K562 (cell line): ENCODE measurements around the gene MEA1. TPM values are rescaled to one million over a fixed set of nuclear protein-coding genes. Genes with fewer than 3 reads are reported as not detected.
A peak's percentile ranks its signal among the peaks of the same experiment; 100 is the strongest.

Experiments
- IRF2 ChIP-seq: sonication (generic); formaldehyde crosslinking; IDR thresholded peaks from 2 replicates; pipeline ENCODE4 v1.8.1; 2022; ENCODE audit warnings: mild to moderate bottlenecking, missing genetic modification reagents
- MAX ChIP-seq: sonication (generic); formaldehyde crosslinking; IDR thresholded peaks from 2 replicates; pipeline ENCODE4 v1.9.0; 2022; ENCODE audit warnings: mild to moderate bottlenecking, missing genetic modification reagents
- MYNN ChIP-seq, 2 experiments: sonication (generic); formaldehyde crosslinking in 1 of 2; IDR thresholded peaks; 2 replicates each; pipeline versions ENCODE4 v1.5.0 to v1.6.1; 2016 to 2020; ENCODE audit warnings: antibody characterized with exemption in 1 of 2, missing genetic modification reagents in 1 of 2
- RBFOX2 ChIP-seq: fragments of 200-400 bp; formaldehyde crosslinking; IDR thresholded peaks from 2 replicates; pipeline ENCODE4 v1.6.1; 2017; ENCODE audit warnings: low read depth, mild to moderate bottlenecking, low read length, moderate library complexity
- ZBTB1 ChIP-seq: sonication (generic); formaldehyde crosslinking; IDR thresholded peaks from 2 replicates; pipeline ENCODE4 v1.8.1; 2023; ENCODE audit warnings: missing genetic modification reagents, low read depth, mild to moderate bottlenecking, borderline replicate concordance
- ZKSCAN1 ChIP-seq: fragments of 150-350 bp; IDR thresholded peaks from 2 replicates; pipeline ENCODE4 v1.6.1; 2016; ENCODE audit warnings: low read depth, low read length
- polyA plus RNA-seq, 8 experiments: library from polyadenylated mRNA; depleted of rRNA in 4 of 8; stranded (reverse) in 5 of 8; unstranded in 3 of 8; fragments of >200 nt; fragmentation: Nextera tagmentation in 2 of 8; fragmentation: Illumina TruSeq in 1 of 8; extraction: Ambion mirVana in 2 of 8; extraction: Trizol in 1 of 8; gene quantifications; 2 replicates each; pipeline versions ENCODE4 v1.2.1 to v1.2.3, GENCODE V29; 2011 to 2014; ENCODE audit warnings: inconsistent platforms in 1 of 8, missing spikeins in 1 of 8
- total RNA-seq, 7 experiments: library from RNA; depleted of rRNA in 6 of 7; stranded (reverse); fragments of >200 nt in 6 of 7; fragmentation: Illumina TruSeq in 2 of 7; extraction: Trizol in 2 of 7; gene quantifications; 2 replicates each; pipeline versions ENCODE4 v1.2.1 to v1.2.3, GENCODE V29; 2011 to 2021; ENCODE audit warnings: low replicate concordance in 1 of 7
- TF ChIP-seq, protein P1 (sequence below), 2 experiments: fragments of 450-650 bp; conservative IDR thresholded peaks; 2 replicates each; pipeline ENCODE4 v1.6.1; 2017; ENCODE audit warnings: mild to moderate bottlenecking in 2 of 2, moderate library complexity in 2 of 2
- TF ChIP-seq, protein P2 (sequence below), 2 experiments: fragments of 450-650 bp in 1 of 2; sonication (generic) in 1 of 2; formaldehyde crosslinking in 1 of 2; IDR thresholded peaks; 2 replicates each; pipeline versions ENCODE4 v1.7.1 to v1.9.0; 2016 to 2022; ENCODE audit warnings: inconsistent platforms in 1 of 2, mild to moderate bottlenecking in 1 of 2, missing genetic modification reagents in 1 of 2
- TF ChIP-seq, protein P3 (sequence below): fragments of 450-650 bp; IDR thresholded peaks from 2 replicates; pipeline ENCODE4 v1.6.1; 2016; ENCODE audit warnings: mild to moderate bottlenecking
- TF ChIP-seq, protein P4 (sequence below), 2 experiments: fragments of 450-650 bp in 1 of 2; sonication (generic) in 1 of 2; formaldehyde crosslinking; conservative IDR thresholded peaks; 2 replicates each; pipeline versions ENCODE4 v1.4.0 to v1.8.1; 2020 to 2022; ENCODE audit warnings: mild to moderate bottlenecking in 1 of 2, missing genetic modification reagents in 1 of 2

The MEA1 gene
- total and polyA plus RNA-seq, 9 of the 15 experiments (the other 6 are each of a cell fraction or from before 2014, with no cell fraction given), result 86.8 to 210 (median 152) TPM

GRCh38 chr6:42978839-42979522, 34.8 kb downstream of the MEA1 start, which contains the start of gene PEX6 (continued):
- TF ChIP-seq, protein P1, sequence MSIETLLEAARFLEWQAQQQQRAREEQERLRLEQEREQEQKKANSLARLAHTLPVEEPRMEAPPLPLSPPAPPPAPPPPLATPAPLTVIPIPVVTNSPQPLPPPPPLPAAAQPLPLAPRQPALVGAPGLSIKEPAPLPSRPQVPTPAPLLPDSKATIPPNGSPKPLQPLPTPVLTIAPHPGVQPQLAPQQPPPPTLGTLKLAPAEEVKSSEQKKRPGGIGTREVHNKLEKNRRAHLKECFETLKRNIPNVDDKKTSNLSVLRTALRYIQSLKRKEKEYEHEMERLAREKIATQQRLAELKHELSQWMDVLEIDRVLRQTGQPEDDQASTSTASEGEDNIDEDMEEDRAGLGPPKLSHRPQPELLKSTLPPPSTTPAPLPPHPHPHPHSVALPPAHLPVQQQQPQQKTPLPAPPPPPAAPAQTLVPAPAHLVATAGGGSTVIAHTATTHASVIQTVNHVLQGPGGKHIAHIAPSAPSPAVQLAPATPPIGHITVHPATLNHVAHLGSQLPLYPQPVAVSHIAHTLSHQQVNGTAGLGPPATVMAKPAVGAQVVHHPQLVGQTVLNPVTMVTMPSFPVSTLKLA (conservative IDR thresholded peaks at IDR 0.05), result peak; percentile 56 to 81; a peak in 3 of 4 replicates
- TF ChIP-seq MAX (CRISPR knock-in tag), result 0 out of 2 replicates have a peak, but pooled peaks have one; percentile 67
- TF ChIP-seq ZBTB1 (CRISPR knock-in tag), result no peak
- peak; percentile 99 for TF ChIP-seq RBFOX2
- TF ChIP-seq, protein P2, sequence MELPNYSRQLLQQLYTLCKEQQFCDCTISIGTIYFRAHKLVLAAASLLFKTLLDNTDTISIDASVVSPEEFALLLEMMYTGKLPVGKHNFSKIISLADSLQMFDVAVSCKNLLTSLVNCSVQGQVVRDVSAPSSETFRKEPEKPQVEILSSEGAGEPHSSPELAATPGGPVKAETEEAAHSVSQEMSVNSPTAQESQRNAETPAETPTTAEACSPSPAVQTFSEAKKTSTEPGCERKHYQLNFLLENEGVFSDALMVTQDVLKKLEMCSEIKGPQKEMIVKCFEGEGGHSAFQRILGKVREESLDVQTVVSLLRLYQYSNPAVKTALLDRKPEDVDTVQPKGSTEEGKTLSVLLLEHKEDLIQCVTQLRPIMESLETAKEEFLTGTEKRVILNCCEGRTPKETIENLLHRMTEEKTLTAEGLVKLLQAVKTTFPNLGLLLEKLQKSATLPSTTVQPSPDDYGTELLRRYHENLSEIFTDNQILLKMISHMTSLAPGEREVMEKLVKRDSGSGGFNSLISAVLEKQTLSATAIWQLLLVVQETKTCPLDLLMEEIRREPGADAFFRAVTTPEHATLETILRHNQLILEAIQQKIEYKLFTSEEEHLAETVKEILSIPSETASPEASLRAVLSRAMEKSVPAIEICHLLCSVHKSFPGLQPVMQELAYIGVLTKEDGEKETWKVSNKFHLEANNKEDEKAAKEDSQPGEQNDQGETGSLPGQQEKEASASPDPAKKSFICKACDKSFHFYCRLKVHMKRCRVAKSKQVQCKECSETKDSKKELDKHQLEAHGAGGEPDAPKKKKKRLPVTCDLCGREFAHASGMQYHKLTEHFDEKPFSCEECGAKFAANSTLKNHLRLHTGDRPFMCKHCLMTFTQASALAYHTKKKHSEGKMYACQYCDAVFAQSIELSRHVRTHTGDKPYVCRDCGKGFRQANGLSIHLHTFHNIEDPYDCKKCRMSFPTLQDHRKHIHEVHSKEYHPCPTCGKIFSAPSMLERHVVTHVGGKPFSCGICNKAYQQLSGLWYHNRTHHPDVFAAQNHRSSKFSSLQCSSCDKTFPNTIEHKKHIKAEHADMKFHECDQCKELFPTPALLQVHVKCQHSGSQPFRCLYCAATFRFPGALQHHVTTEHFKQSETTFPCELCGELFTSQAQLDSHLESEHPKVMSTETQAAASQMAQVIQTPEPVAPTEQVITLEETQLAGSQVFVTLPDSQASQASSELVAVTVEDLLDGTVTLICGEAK (IDR thresholded peaks at IDR 0.05), result peak; percentile 95
- TF ChIP-seq, protein P2 (CRISPR knock-in tag; IDR thresholded peaks at IDR 0.05), result no peak
- TF ChIP-seq, protein P3, sequence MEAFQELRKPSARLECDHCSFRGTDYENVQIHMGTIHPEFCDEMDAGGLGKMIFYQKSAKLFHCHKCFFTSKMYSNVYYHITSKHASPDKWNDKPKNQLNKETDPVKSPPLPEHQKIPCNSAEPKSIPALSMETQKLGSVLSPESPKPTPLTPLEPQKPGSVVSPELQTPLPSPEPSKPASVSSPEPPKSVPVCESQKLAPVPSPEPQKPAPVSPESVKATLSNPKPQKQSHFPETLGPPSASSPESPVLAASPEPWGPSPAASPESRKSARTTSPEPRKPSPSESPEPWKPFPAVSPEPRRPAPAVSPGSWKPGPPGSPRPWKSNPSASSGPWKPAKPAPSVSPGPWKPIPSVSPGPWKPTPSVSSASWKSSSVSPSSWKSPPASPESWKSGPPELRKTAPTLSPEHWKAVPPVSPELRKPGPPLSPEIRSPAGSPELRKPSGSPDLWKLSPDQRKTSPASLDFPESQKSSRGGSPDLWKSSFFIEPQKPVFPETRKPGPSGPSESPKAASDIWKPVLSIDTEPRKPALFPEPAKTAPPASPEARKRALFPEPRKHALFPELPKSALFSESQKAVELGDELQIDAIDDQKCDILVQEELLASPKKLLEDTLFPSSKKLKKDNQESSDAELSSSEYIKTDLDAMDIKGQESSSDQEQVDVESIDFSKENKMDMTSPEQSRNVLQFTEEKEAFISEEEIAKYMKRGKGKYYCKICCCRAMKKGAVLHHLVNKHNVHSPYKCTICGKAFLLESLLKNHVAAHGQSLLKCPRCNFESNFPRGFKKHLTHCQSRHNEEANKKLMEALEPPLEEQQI, result no peak
- TF ChIP-seq IRF2, result no peak
- no peak for TF ChIP-seq MYNN (IDR thresholded peaks at IDR 0.05)
- TF ChIP-seq MYNN (CRISPR knock-in tag; IDR thresholded peaks at IDR 0.05), result no peak
- TF ChIP-seq, protein P4, sequence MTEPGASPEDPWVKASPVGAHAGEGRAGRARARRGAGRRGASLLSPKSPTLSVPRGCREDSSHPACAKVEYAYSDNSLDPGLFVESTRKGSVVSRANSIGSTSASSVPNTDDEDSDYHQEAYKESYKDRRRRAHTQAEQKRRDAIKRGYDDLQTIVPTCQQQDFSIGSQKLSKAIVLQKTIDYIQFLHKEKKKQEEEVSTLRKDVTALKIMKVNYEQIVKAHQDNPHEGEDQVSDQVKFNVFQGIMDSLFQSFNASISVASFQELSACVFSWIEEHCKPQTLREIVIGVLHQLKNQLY (CRISPR knock-in tag; conservative IDR thresholded peaks at IDR 0.05), result no peak
- TF ChIP-seq ZKSCAN1, result no peak
